Subcutaneous abdominal adipose tissue (tissue), 5 donors: ENCODE data around the gene MYLK.

Experiments used
- H3K27ac ChIP-seq: one replicate; pipeline ENCODE4 v1.7.0; 2013; ENCODE audit warnings: low read depth, mild to moderate bottlenecking, inconsistent platforms, low read length, moderate library complexity
- H3K27me3 ChIP-seq, 5 donors: one replicate each; pipeline ENCODE4 v1.7.0; 2013; ENCODE audit warnings: low read length in 5 of 5, inconsistent platforms in 1 of 5; ENCODE audit not compliant: control insufficient read depth in 5 of 5, insufficient read depth in 4 of 5
- H3K36me3 ChIP-seq, 5 donors: one replicate each; pipeline ENCODE4 v1.7.0; 2013; ENCODE audit warnings: low read length in 5 of 5; ENCODE audit not compliant: control insufficient read depth in 5 of 5, insufficient read depth in 5 of 5
- H3K4me1 ChIP-seq, 5 donors: one replicate each; pipeline ENCODE4 v1.7.0; 2013; ENCODE audit warnings: low read length in 5 of 5, mild to moderate bottlenecking in 3 of 5, moderate library complexity in 1 of 5; ENCODE audit not compliant: control insufficient read depth in 5 of 5, insufficient read depth in 5 of 5
- H3K4me3 ChIP-seq, 5 donors: one replicate each; pipeline ENCODE4 v1.7.0; 2013; ENCODE audit warnings: low read length in 5 of 5, low read depth in 1 of 5
- H3K9ac ChIP-seq, 5 donors: one replicate each; pipeline ENCODE4 v1.7.0; 2013; ENCODE audit warnings: low read length in 5 of 5, mild to moderate bottlenecking in 4 of 5, moderate library complexity in 3 of 5
- H3K9me3 ChIP-seq, 5 donors: one replicate each; pipeline ENCODE4 v1.7.0; 2013; ENCODE audit warnings: low read length in 5 of 5; ENCODE audit not compliant: control insufficient read depth in 5 of 5
- donor health status: healthy.
- donor health status: healthy.
- donor health status: healthy.
- donor health status: healthy.
- donor health status: healthy.

Gene MYLK

DNA sequence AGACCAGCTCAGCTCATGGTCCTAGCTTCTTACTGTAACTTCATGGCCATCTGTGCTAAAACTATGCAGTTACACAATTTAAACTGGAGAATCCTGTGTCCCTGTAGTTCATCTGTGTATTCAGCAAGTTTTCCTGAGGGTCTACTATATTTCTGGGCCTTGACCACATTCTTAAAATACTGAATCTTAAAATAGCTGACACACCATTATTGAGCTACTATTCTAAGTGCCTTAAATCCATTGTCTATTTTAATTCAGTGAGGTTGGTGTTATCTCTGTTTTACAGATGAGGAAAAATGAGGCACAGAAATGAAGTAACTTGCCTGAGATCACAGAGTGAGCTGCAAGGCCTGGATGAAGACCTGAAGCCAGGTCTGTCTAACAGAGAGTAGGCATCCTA lies 22.0 kb downstream of the MYLK start:
- H3K9me3 ChIP-seq, result peaks cover 0 to 6% (median 0%) of the 10 kb centered on the region in 5 donors
- H3K27me3 ChIP-seq, result no peaks in the 10 kb centered on the region
- no peak overlapping the region for H3K9ac ChIP-seq
- peaks cover 0 to 9% (median 3%) of the 10 kb centered on the region in 5 donors for H3K4me1 ChIP-seq
- H3K36me3 ChIP-seq, result no peaks in the 10 kb centered on the region
- H3K27ac ChIP-seq, result no peak overlapping the region
- no peak overlapping the region for H3K4me3 ChIP-seq

- Histone ChIP-seq H3K4me3 (no peak overlapping the region), H3K36me3 (no peaks in the 10 kb centered on the region), H3K27ac (no peak overlapping the region), H3K9ac (no peak overlapping the region), H3K27me3 (no peaks in the 10 kb centered on the region), H3K9me3 (peaks cover 0 to 6% (median 0%) of the 10 kb centered on the region in 5 donors), H3K4me1 (peaks cover 0 to 9% (median 3%) of the 10 kb centered on the region in 5 donors)
Observed at GRCh38 chr3:123861081-123861836, 22.9 kb downstream of the MYLK start.

DNA sequence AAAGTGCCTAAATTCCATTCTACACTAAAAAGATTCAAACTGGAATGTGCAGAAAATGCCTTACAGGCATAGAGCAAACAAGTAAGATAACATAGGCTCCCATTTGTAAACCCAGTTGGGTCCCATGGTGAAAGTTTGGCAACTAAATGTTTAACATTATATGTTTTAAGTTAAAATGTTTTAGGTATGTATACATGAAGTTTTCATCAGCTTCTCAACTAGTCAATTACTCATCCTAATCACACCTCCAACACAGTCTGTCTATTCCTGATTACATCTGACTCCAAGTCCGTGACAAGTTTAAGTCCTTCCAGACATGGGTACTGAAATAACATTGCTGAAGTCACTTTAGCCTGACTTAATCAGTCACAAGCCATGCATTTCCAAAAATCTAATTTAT lies 25.0 kb downstream of the MYLK start:
- H3K4me1 ChIP-seq, result peaks cover 0 to 10% (median 3%) of the 10 kb centered on the region in 5 donors

GRCh38 chr3:123854905-123855304 lies 29.2 kb downstream of the MYLK start:
- peaks cover 0 to 18% (median 3%) of the 10 kb centered on the region in 5 donors for H3K4me1 ChIP-seq
- H3K27ac ChIP-seq, result no peak overlapping the region
- no peaks in the 10 kb centered on the region for H3K36me3 ChIP-seq
- no peaks in the 10 kb centered on the region for H3K9me3 ChIP-seq
- no peak overlapping the region for H3K4me3 ChIP-seq
- H3K27me3 ChIP-seq, result no peaks in the 10 kb centered on the region
- H3K9ac ChIP-seq, result no peak overlapping the region

More for the DNA sequence above, 25.0 kb downstream of the MYLK start:
- no peak overlapping the region for H3K9ac ChIP-seq
- no peaks in the 10 kb centered on the region for H3K9me3 ChIP-seq
- no peak overlapping the region for H3K4me3 ChIP-seq
- no peaks in the 10 kb centered on the region for H3K36me3 ChIP-seq
- no peak overlapping the region for H3K27ac ChIP-seq
- H3K27me3 ChIP-seq, result no peaks in the 10 kb centered on the region

DNA sequence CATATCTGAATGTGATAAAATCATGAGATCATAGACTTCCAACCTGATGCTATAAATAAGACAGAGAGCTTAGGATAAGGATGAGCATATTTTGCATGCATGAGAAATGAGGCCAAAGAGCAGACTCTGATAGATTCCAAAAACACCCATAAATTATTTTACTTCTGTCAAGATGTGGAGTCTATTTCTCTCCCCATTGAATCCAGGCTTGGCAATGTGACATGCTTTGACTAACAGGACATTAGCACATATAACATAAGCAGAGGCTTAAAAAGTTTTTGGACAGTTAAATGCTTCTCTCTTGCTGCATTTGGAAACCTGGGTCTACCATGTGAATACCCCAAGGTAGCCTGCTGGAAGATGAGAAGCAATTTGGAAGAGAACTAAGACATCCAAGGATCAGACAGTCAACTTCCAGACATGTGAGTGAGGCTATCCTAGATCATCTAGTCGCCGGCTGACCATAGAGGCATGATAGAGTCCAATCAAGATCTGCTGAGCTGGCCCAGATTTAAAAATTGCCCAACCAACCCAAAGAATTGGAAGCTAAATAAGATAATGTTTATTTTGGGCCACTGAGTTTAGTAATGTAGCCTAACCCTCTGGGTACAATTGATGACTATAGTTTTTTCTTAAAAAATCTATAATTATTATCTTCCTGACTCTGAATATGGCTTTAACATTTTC lies 30.3 kb downstream of the MYLK start:
- H3K36me3 ChIP-seq, result no peaks in the 10 kb centered on the region
- no peaks in the 10 kb centered on the region for H3K27me3 ChIP-seq
- no peak overlapping the region for H3K27ac ChIP-seq
- H3K4me1 ChIP-seq, result peaks cover 0 to 18% (median 3%) of the 10 kb centered on the region in 5 donors
- peaks cover under 1 to 7% (median 4%) of the 10 kb centered on the region in 5 donors for H3K9me3 ChIP-seq
- no peak overlapping the region for H3K4me3 ChIP-seq
- H3K9ac ChIP-seq, result no peak overlapping the region

DNA sequence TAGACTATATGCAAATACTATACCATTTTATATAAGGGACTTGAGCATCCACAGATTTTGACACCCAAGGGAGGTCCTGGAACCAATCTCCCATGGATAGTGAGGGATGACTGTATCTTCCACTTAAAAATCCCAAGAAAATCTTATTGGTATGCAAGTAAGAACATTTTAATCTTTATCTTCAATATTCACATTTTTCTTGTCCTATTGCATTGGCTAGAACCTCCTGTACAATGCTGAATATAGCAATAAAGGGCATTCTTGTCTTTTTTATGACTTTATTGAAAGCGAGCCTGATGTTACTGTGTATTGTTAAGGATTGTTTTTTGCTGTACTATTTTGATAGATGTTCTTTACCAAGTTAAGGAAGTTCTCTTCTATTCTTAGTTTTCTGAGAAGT lies 36.9 kb downstream of the MYLK start:
- Histone ChIP-seq H3K4me3 (no peak overlapping the region), H3K27ac (no peak overlapping the region), H3K9ac (no peak overlapping the region), H3K36me3 (no peaks in the 10 kb centered on the region), H3K9me3 (peaks cover 14 to 34% (median 26%) of the 10 kb centered on the region in 5 donors), H3K27me3 (no peaks in the 10 kb centered on the region), H3K4me1 (no peaks in the 10 kb centered on the region)

GRCh38 chr3:123843668-123844067 lies 40.5 kb downstream of the MYLK start:
- Histone ChIP-seq H3K9me3 (peaks cover 16 to 34% (median 30%) of the 10 kb centered on the region in 5 donors), H3K9ac (no peak overlapping the region), H3K4me1 (no peaks in the 10 kb centered on the region), H3K27me3 (no peaks in the 10 kb centered on the region), H3K27ac (no peak overlapping the region), H3K4me3 (no peak overlapping the region), H3K36me3 (no peaks in the 10 kb centered on the region)

DNA sequence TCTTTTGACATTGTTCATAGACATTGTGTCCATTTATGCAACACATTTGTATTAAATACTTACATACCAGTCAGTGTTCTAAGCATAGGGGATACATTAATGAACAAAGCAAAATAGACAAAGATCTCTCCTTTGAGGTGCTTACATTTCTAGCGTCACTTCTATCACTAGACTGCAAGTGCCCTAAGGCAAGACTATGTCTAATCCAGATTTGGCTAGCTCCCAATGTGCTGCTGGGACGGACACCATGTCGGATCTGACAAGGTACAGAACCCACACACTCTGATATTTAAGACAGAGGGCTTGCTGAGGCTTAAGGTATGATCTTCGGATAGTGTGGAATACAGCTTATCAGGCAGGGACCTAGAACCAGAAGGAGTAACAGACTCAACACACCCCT lies 41.4 kb downstream of the MYLK start:
- H3K9me3 ChIP-seq, result peaks cover 14 to 32% (median 27%) of the 10 kb centered on the region in 5 donors
- H3K4me3 ChIP-seq, result peak overlapping the region in 2 of 5 donors; percentile 1 to 17
- H3K27me3 ChIP-seq, result no peaks in the 10 kb centered on the region
- no peaks in the 10 kb centered on the region for H3K4me1 ChIP-seq
- no peak overlapping the region for H3K9ac ChIP-seq
- H3K36me3 ChIP-seq, result peaks cover 0 to 2% (median 0%) of the 10 kb centered on the region in 5 donors
- H3K27ac ChIP-seq, result no peak overlapping the region

GRCh38 chr3:123841476-123842238 lies 42.5 kb downstream of the MYLK start:
- Histone ChIP-seq H3K4me1 (no peaks in the 10 kb centered on the region), H3K9me3 (peaks cover 9 to 29% (median 23%) of the 10 kb centered on the region in 5 donors), H3K36me3 (peaks cover 0 to 5% (median 0%) of the 10 kb centered on the region in 5 donors), H3K9ac (no peak overlapping the region), H3K27ac (no peak overlapping the region), H3K4me3 (no peak overlapping the region), H3K27me3 (no peaks in the 10 kb centered on the region)
